Neural cell (in vitro differentiated cells): ENCODE measurements around the gene SLC41A2. TPM values are rescaled to one million over a fixed set of nuclear protein-coding genes. Genes with fewer than 3 reads are reported as not detected.

Experiments
- H2AFZ ChIP-seq: fragments of 200-600, 300-800 bp; sonication (generic), shearing (Covaris generic); 2 replicates; pipeline ENCODE4 v1.6.0; 2014; ENCODE audit warnings: low read depth, mild to moderate bottlenecking, antibody characterized with exemption, low read length, moderate library complexity
- H3F3A ChIP-seq: fragments of 200-600 bp; shearing (Covaris generic); 2 replicates; pipeline ENCODE4 v1.6.1; 2016; ENCODE audit warnings: mild to moderate bottlenecking, moderate library complexity, mixed read lengths, antibody characterized with exemption, low read length; ENCODE audit not compliant: insufficient read depth, poor library complexity, severe bottlenecking
- H3K27ac ChIP-seq: fragments of 200-600, 300-800 bp; sonication (generic), shearing (Covaris generic); 2 replicates; pipeline ENCODE4 v1.5.1; 2014; ENCODE audit warnings: mild to moderate bottlenecking, low read length, moderate library complexity
- H3K27me3 ChIP-seq: fragments of 300-800, 200-600 bp; sonication (generic), shearing (Covaris generic); 2 replicates; pipeline ENCODE4 v1.6.0; 2014; ENCODE audit warnings: mild to moderate bottlenecking, low read depth, low read length, moderate library complexity; ENCODE audit not compliant: insufficient read depth
- H3K36me3 ChIP-seq: fragments of 300-800, 200-600 bp; sonication (generic), shearing (Covaris generic); 2 replicates; pipeline ENCODE4 v1.5.1; 2014; ENCODE audit warnings: mild to moderate bottlenecking, antibody characterized with exemption, low read length, moderate library complexity; ENCODE audit not compliant: insufficient read depth
- H3K4me2 ChIP-seq: fragments of 300-800, 200-600 bp; sonication (generic), shearing (Covaris generic); 2 replicates; pipeline ENCODE4 v1.6.0; 2014; ENCODE audit warnings: mild to moderate bottlenecking, low read length
- H3K4me3 ChIP-seq: fragments of 300-800, 200-600 bp; sonication (generic), shearing (Covaris generic); 2 replicates; pipeline ENCODE4 v1.5.1; 2014; ENCODE audit warnings: mild to moderate bottlenecking, low read length, moderate library complexity
- H3K79me2 ChIP-seq: fragments of 200-600 bp; shearing (Covaris generic); replicated peaks from 2 replicates; pipeline ENCODE4 v1.6.0; 2014; ENCODE audit warnings: mild to moderate bottlenecking, low read length, moderate library complexity; ENCODE audit not compliant: insufficient read depth
- H3K9ac ChIP-seq: fragments of 300-800, 200-600 bp; sonication (generic), shearing (Covaris generic); 2 replicates; pipeline ENCODE4 v1.6.1; 2016; ENCODE audit warnings: mild to moderate bottlenecking, low read length, mixed read lengths
- H3K9me2 ChIP-seq: fragments of 200-600 bp; shearing (Covaris generic); 2 replicates; pipeline ENCODE4 v1.6.1; 2016; ENCODE audit warnings: mild to moderate bottlenecking, low read length, mixed read lengths; ENCODE audit not compliant: insufficient read depth
- H3K9me3 ChIP-seq: fragments of 200-600, 300-800 bp; sonication (generic), shearing (Covaris generic); 2 replicates; pipeline ENCODE4 v1.6.1; 2016; ENCODE audit warnings: mild to moderate bottlenecking, mixed run types, low read length, moderate library complexity, mixed read lengths
- H4K20me1 ChIP-seq: fragments of 200-600 bp; shearing (Covaris generic); 2 replicates; pipeline ENCODE4 v1.6.1; 2016; ENCODE audit warnings: mild to moderate bottlenecking, mixed run types; ENCODE audit not compliant: insufficient read depth
- EP300 ChIP-seq: fragments of 450-650 bp; conservative IDR thresholded peaks from 2 replicates; pipeline ENCODE4 v1.6.1; 2014; ENCODE audit warnings: antibody characterized with exemption, mild to moderate bottlenecking, moderate library complexity; ENCODE audit not compliant: poor library complexity, severe bottlenecking
- EZH2 ChIP-seq: fragments of 200-600, 300-800 bp; shearing (Covaris generic), sonication (generic); IDR thresholded peaks from 2 replicates; pipeline ENCODE4 v1.6.1; 2014; ENCODE audit warnings: antibody characterized with exemption, low read length, borderline replicate concordance, mild to moderate bottlenecking; ENCODE audit not compliant: insufficient read depth, poor library complexity, severe bottlenecking
- MXI1 ChIP-seq: fragments of 450-650 bp; conservative IDR thresholded peaks from 2 replicates; pipeline ENCODE4 v1.6.1; 2014; ENCODE audit warnings: antibody characterized with exemption, mild to moderate bottlenecking; ENCODE audit not compliant: poor library complexity, severe bottlenecking
- POLR2AphosphoS5 ChIP-seq: IDR thresholded peaks from 2 replicates; pipeline ENCODE4 v1.6.1; 2012
- RAD21 ChIP-seq: fragments of 450-650 bp; conservative IDR thresholded peaks from 2 replicates; pipeline ENCODE4 v1.6.1; 2014; ENCODE audit warnings: antibody characterized with exemption, mild to moderate bottlenecking, moderate library complexity
- REST ChIP-seq: IDR thresholded peaks from 2 replicates; pipeline ENCODE4 v1.6.1; 2012; ENCODE audit warnings: borderline replicate concordance
- SMC3 ChIP-seq: fragments of 450-650 bp; conservative IDR thresholded peaks from 2 replicates; pipeline ENCODE4 v1.6.1; 2014; ENCODE audit warnings: antibody characterized with exemption, mild to moderate bottlenecking, moderate library complexity; ENCODE audit not compliant: poor library complexity
- TAF1 ChIP-seq: IDR thresholded peaks from 2 replicates; pipeline ENCODE4 v1.6.1; 2012; ENCODE audit warnings: low read depth
- polyA plus RNA-seq: library from polyadenylated mRNA; depleted of rRNA; stranded (reverse); fragments of >200 nt; gene quantifications from 2 replicates; pipeline ENCODE4 v1.2.3, GENCODE V29; 2014
- TF ChIP-seq, protein P1 (sequence below): fragments of 450-650 bp; IDR thresholded peaks from 2 replicates; pipeline ENCODE4 v1.5.1; 2014; ENCODE audit warnings: antibody characterized with exemption, mild to moderate bottlenecking, moderate library complexity; ENCODE audit not compliant: poor library complexity, severe bottlenecking

Gene SLC41A2
- polyA plus RNA-seq, 1 donor from 2014 or later = 26.1 TPM

- H4K20me1 ChIP-seq = no peaks in the 10 kb centered on the region
- no peak overlapping the region for H2AFZ ChIP-seq
- H3K27ac ChIP-seq = no peak overlapping the region
- H3K9me2 ChIP-seq = no peaks in the 10 kb centered on the region
- no peaks in the 10 kb centered on the region for H3F3A ChIP-seq
- H3K4me3 ChIP-seq = no peak overlapping the region
- H3K9ac ChIP-seq = no peak overlapping the region
- H3K27me3 ChIP-seq = no peaks in the 10 kb centered on the region
- TF ChIP-seq EZH2 (no peak), REST (no peak), TAF1 (no peak), MXI1 (no peak), RAD21 (no peak), SMC3 (no peak)
- H3K36me3 ChIP-seq = no peaks in the 10 kb centered on the region
- H3K9me3 ChIP-seq = no peaks in the 10 kb centered on the region
- no peak overlapping the region for H3K4me2 ChIP-seq
- H3K79me2 ChIP-seq = peaks cover 11% of the 10 kb centered on the region
These were observed 2.4 kb upstream of the SLC41A2 start for GRCh38 chr12:104960464-104960863.

DNA sequence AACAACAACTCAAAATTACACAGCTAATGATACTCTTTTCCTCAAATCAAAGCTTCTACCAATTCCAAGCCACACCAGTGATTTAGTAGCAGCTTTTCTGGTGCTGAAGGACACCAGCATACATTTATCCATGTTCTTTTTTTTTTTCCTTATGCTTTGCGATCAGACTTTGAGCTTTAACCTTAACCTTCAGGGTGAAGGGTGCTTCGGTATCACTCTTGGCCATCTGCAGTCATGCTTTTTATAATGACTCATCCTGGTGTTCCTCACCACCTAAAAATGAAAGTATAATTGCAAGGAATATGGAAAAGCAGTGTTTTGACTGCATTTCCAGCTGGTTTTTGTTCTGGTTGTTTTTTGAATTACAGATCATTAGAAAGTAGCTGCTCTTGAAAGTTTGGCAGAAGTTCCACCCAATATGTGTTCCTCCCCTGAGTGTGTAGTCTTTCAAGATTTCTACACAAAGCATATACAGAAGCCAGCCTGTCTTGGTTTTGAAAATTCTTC, 1.3 kb upstream of the SLC41A2 start:
- Histone ChIP-seq H3K9ac (no peak overlapping the region), H3K4me2 (no peak overlapping the region)

More for the DNA sequence above, 1.3 kb upstream of the SLC41A2 start:
- no peaks in the 10 kb centered on the region for H3F3A ChIP-seq
- H3K27ac ChIP-seq = no peak overlapping the region
- H3K36me3 ChIP-seq = no peaks in the 10 kb centered on the region
- H4K20me1 ChIP-seq = no peaks in the 10 kb centered on the region
- TF ChIP-seq POLR2AphosphoS5 (no peak), MXI1 (no peak), RAD21 (no peak), EP300 (no peak), REST (no peak), TAF1 (no peak), EZH2 (no peak), SMC3 (no peak)
- TF ChIP-seq, protein P1, sequence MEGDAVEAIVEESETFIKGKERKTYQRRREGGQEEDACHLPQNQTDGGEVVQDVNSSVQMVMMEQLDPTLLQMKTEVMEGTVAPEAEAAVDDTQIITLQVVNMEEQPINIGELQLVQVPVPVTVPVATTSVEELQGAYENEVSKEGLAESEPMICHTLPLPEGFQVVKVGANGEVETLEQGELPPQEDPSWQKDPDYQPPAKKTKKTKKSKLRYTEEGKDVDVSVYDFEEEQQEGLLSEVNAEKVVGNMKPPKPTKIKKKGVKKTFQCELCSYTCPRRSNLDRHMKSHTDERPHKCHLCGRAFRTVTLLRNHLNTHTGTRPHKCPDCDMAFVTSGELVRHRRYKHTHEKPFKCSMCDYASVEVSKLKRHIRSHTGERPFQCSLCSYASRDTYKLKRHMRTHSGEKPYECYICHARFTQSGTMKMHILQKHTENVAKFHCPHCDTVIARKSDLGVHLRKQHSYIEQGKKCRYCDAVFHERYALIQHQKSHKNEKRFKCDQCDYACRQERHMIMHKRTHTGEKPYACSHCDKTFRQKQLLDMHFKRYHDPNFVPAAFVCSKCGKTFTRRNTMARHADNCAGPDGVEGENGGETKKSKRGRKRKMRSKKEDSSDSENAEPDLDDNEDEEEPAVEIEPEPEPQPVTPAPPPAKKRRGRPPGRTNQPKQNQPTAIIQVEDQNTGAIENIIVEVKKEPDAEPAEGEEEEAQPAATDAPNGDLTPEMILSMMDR = no peak
- no peak overlapping the region for H2AFZ ChIP-seq
- no peaks in the 10 kb centered on the region for H3K9me2 ChIP-seq
- no peaks in the 10 kb centered on the region for H3K9me3 ChIP-seq
- no peak overlapping the region for H3K4me3 ChIP-seq
- no peaks in the 10 kb centered on the region for H3K27me3 ChIP-seq
- H3K79me2 ChIP-seq = peaks cover 11% of the 10 kb centered on the region
